ENCODE data around the gene PDE4D. TPM values are rescaled to one million over a fixed set of nuclear protein-coding genes. Genes with fewer than 3 reads are reported as not detected.

PDE4D gene
- total and polyA plus RNA-seq, 2 of the 4 experiments (the other 2 are of a cell fraction), result 1.4 to 7.9 TPM

DNA sequence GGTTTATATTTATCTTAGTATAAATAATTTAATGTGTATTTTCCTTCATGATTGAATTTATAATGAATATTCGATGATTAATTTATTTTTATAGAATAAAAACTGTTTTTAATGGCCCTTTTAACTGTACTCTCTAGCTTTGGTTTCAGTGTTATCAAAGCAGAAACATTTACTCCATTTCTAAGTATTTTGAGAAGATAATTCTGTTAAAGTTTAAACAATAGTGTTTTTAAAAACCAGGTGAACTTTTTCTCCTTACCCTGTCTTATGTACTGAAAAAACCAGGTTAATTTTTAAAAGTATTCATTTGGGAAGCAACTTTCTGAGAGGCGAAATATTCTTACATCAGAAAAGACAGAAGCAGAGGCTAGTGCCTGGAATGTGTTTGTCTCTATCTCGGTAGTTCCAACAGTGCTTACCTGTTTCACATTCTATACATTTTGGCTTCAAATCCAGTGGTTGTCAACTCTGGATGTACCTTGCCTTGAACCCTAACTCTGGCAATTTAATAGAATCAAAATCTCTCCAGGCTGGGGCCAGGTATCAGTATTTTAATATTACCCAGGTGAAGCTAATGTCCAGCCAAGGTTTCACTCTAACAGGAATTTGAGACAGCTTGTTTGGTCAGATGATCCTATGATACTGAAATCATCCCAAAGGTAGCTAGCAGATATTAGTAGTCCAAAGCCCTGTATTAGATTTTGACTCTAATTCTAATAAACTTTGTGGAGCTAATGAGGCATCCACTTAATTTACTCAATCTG, 434.4 kb downstream of the PDE4D start:
- no peak for ATAC-seq (ENCODE audit: low read depth)

More for the DNA sequence above, 434.4 kb downstream of the PDE4D start:
- dilution Hi-C loops (cut with HindIII; ENCODE audit: low sequenced_read_pairs, unreplicated experiment) (no loop called here), intact Hi-C loops (cut with micrococcal nuclease) (no loop called here), in situ Hi-C loops (cut with MboI; ENCODE audit: low sequenced_read_pairs) (no loop called here)
- no peak overlapping the region for H2BK20ac ChIP-seq (ENCODE audit: low read depth, low read length)
- no peak overlapping the region for H2BK15ac ChIP-seq (ENCODE audit: low read depth, low read length)
- H4K5ac ChIP-seq (ENCODE audit: low read depth, low read length), result no peak overlapping the region
- H3K9me1 ChIP-seq (ENCODE audit: insufficient read depth, low read length), result no peaks in the 10 kb centered on the region
- no peak for TF ChIP-seq MXI1 (IDR thresholded peaks at IDR 0.05; ENCODE audit: borderline replicate concordance, low read depth, low read length)
- no peak for TF ChIP-seq MAFK (IDR thresholded peaks at IDR 0.05; ENCODE audit: low read depth, low read length)
- TF ChIP-seq RCOR1 (IDR thresholded peaks at IDR 0.05; ENCODE audit: insufficient replicate concordance, low read length), result no peak
- no peak for TF ChIP-seq FOS (IDR thresholded peaks at IDR 0.05; ENCODE audit: low read depth, low read length)
- no peak for TF ChIP-seq CEBPB (IDR thresholded peaks at IDR 0.05; ENCODE audit: low read depth, low read length)
- TF ChIP-seq RAD21 (IDR thresholded peaks at IDR 0.05; ENCODE audit: low read length), result no peak
- no peak for TF ChIP-seq ELK1 (IDR thresholded peaks at IDR 0.05; ENCODE audit: borderline replicate concordance, low read depth, low read length)
- no peak for TF ChIP-seq SMC3 (IDR thresholded peaks at IDR 0.05; ENCODE audit: low read depth, low read length)
- TF ChIP-seq RFX5 (IDR thresholded peaks at IDR 0.05; ENCODE audit: low read depth, low read length), result no peak
- TF ChIP-seq, protein P1, sequence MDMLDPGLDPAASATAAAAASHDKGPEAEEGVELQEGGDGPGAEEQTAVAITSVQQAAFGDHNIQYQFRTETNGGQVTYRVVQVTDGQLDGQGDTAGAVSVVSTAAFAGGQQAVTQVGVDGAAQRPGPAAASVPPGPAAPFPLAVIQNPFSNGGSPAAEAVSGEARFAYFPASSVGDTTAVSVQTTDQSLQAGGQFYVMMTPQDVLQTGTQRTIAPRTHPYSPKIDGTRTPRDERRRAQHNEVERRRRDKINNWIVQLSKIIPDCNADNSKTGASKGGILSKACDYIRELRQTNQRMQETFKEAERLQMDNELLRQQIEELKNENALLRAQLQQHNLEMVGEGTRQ (IDR thresholded peaks at IDR 0.05; ENCODE audit: low read depth, low read length), result no peak
- no peak for TF ChIP-seq POLR2A (IDR thresholded peaks at IDR 0.05; ENCODE audit: low read depth, low read length)
- TF ChIP-seq NFE2L2 (IDR thresholded peaks at IDR 0.05; ENCODE audit: low read depth, low read length), result no peak
- no peak for TF ChIP-seq CHD1 (IDR thresholded peaks at IDR 0.05; ENCODE audit: low read depth, low read length)
- H3K27ac ChIP-seq (ENCODE audit: insufficient read depth, low read length), result no peak overlapping the region
- H3K4me3 ChIP-seq (ENCODE audit: insufficient read depth, low read depth, low read length), result no peak overlapping the region
- no peak overlapping the region for H2AK5ac ChIP-seq (ENCODE audit: low read depth, low read length)
- BruUV-seq (replicated peaks), result no TSS peak
- H2AFZ ChIP-seq (replicated peaks; ENCODE audit: low read length, poor library complexity), result no peak overlapping the region
- POLR2A ChIA-PET (ENCODE audit: unreplicated experiment), result no interaction called here
- DNase-seq, result no peak
- no peak overlapping the region for H2AK9ac ChIP-seq (replicated peaks; ENCODE audit: low read depth, low read length, poor library complexity)
- H3K9ac ChIP-seq (ENCODE audit: low read depth, low read length), result no peak overlapping the region
- H4K91ac ChIP-seq (ENCODE audit: insufficient read depth, low read depth, low read length), result no peak overlapping the region
- no peak overlapping the region for H4K8ac ChIP-seq (ENCODE audit: low read depth in 2 of 2, low read length in 2 of 2)
- H3K56ac ChIP-seq (ENCODE audit: extremely low read depth, insufficient read depth, low read length), result no peak overlapping the region
- CTCF ChIA-PET, result no interaction called here
- H3K23ac ChIP-seq (ENCODE audit: low read depth, low read length), result no peak overlapping the region
- H3K4me2 ChIP-seq (ENCODE audit: low read depth, low read length), result no peak overlapping the region
- peaks cover 2% of the 10 kb centered on the region; the same call in 1 of the 2 replicates for H3K27me3 ChIP-seq (ENCODE audit: control insufficient read depth, insufficient read depth, low read length)
- H4K20me1 ChIP-seq (ENCODE audit: insufficient read depth, low read length), result no peaks in the 10 kb centered on the region
- no peaks in the 10 kb centered on the region for H3K79me1 ChIP-seq (ENCODE audit: low read depth in 1 of 2, low read length in 2 of 2)
- H3K4me1 ChIP-seq (ENCODE audit: control insufficient read depth, insufficient read depth, low read length), result no peaks in the 10 kb centered on the region
- no peak overlapping the region for H2BK120ac ChIP-seq (ENCODE audit: low read depth, low read length)
- no peaks in the 10 kb centered on the region for H3K36me3 ChIP-seq (ENCODE audit: control insufficient read depth, insufficient read depth, low read length)
- H3K14ac ChIP-seq (replicated peaks; ENCODE audit: low read depth, low read length), result no peak overlapping the region
- H3K18ac ChIP-seq (ENCODE audit: low read depth, low read length), result no peak overlapping the region
- H2BK5ac ChIP-seq (ENCODE audit: low read depth, low read length, poor library complexity, severe bottlenecking), result no peak overlapping the region
- H3K9me3 ChIP-seq (ENCODE audit: control insufficient read depth, insufficient read depth, low read length), result no peaks in the 10 kb centered on the region
- WGBS, 2 experiments (ENCODE audit: extremely low coverage in 2 of 2, insufficient read length in 1 of 2), result no CpG with 5 or more reads among the region's 3 CpGs
- H3K4ac ChIP-seq (ENCODE audit: low read depth, low read length), result no peak overlapping the region

Measured in IMR-90 (cell line).